ENCODE data around the gene SRP72. TPM values are rescaled to one million over a fixed set of nuclear protein-coding genes. Genes with fewer than 3 reads are reported as not detected.

SRP72 gene
- total and polyA plus RNA-seq, 2 donors (not counting 3 experiments of a cell fraction or from before 2014, with no cell fraction given), result 65.7 to 132 TPM

- Histone ChIP-seq H3K36me3 (ENCODE audit: control insufficient read depth in 2 of 2, extremely low read depth in 1 of 2, insufficient read depth in 2 of 2, low read length in 2 of 2) (no peaks in the 10 kb centered on the region), H3K27me3 (ENCODE audit: control insufficient read depth in 2 of 2, insufficient read depth in 2 of 2, low read length in 2 of 2) (peaks cover 6 to 9% of the 10 kb centered on the region in 2 experiments), H3K9me3 (replicated peaks; ENCODE audit: control insufficient read depth, insufficient read depth, low read length) (no peaks in the 10 kb centered on the region), H2AFZ (ENCODE audit: low read depth, low read length) (no peak overlapping the region), H3K4me1 (ENCODE audit: control insufficient read depth, extremely low read depth, insufficient read depth, low read length) (no peaks in the 10 kb centered on the region), H3K9me1 (replicated peaks; ENCODE audit: control insufficient read depth, extremely low read depth, insufficient read depth, low read length) (no peaks in the 10 kb centered on the region), H4K20me1 (replicated peaks; ENCODE audit: control insufficient read depth, extremely low read depth, insufficient read depth, low read length) (no peaks in the 10 kb centered on the region), H3K27ac (ENCODE audit: insufficient read depth, low read depth, low read length) (no peak overlapping the region), H3K4me3 (replicated peaks in 1 of 3; ENCODE audit: insufficient read depth in 1 of 3, low read depth in 1 of 3, low read length in 3 of 3) (no peak overlapping the region), H3K79me2 (ENCODE audit: control insufficient read depth, insufficient read depth, low read length) (no peaks in the 10 kb centered on the region), H3K4me2 (ENCODE audit: insufficient read depth, low read length) (no peak overlapping the region), H3K9ac (replicated peaks; ENCODE audit: extremely low read depth, insufficient read depth, low read length) (no peak overlapping the region)
- intact Hi-C loops (cut with micrococcal nuclease) (no loop called here), dilution Hi-C loops (cut with MboI; ENCODE audit: extremely low pct_ligation_motif_present, low sequenced_read_pairs) (no loop called here)
- FAIRE-seq (no peak), DNase-seq (ENCODE audit: low read depth, low spot score) (no peak)
- BruUV-seq (replicated peaks), result no TSS peak
- TF ChIP-seq CTCF (IDR thresholded peaks at IDR 0.05; ENCODE audit: extremely low read depth in 1 of 2, insufficient read depth in 1 of 2, low read depth in 1 of 2, low read length in 2 of 2), result no peak
- no peak for TF ChIP-seq EZH2 (IDR thresholded peaks at IDR 0.05; ENCODE audit: borderline replicate concordance, low read depth, low read length, severe bottlenecking)
- no peak for TF ChIP-seq MAX (IDR thresholded peaks at IDR 0.05; ENCODE audit: insufficient read depth, insufficient read length)
- no peak for TF ChIP-seq POLR2AphosphoS5 (IDR thresholded peaks at IDR 0.05; ENCODE audit: insufficient read depth, low read depth, low read length)
- no peak for TF ChIP-seq GATA2 (IDR thresholded peaks at IDR 0.05; ENCODE audit: insufficient read depth, insufficient read length, low read depth, low read length)
- no peak for TF ChIP-seq MYC (IDR thresholded peaks at IDR 0.05; ENCODE audit: low read depth, low read length)
- no peak for TF ChIP-seq FOS (IDR thresholded peaks at IDR 0.05; ENCODE audit: borderline replicate concordance, insufficient read depth, low read length)
- no peak for TF ChIP-seq POLR2A (IDR thresholded peaks at IDR 0.05; ENCODE audit: low read depth, low read length)
- no peak for TF ChIP-seq JUN (IDR thresholded peaks at IDR 0.05; ENCODE audit: borderline replicate concordance, insufficient read depth, insufficient read length, low read depth)
- POLR2A ChIA-PET, result interaction anchor here (0.8 kb wide), 1 partner anchor 22 kb away, joined by 6 read pairs; no protein-coding TSS in a partner anchor
- CTCF ChIA-PET, result no interaction called here
Observed at GRCh38 chr4:56552273-56552672, 84.9 kb downstream of the SRP72 start.

Other genes starting within 250 kb of the SRP72 start
- gene AASDH, start 80.1 kb upstream of the SRP72 start, total RNA-seq, result 6.9 and 9.5 TPM in 2 replicates
- gene AASDH, start 80.1 kb upstream of the SRP72 start, polyA plus RNA-seq, result 4.2 and 4.5 TPM in 2 replicates
- gene PPAT, start 32.0 kb upstream of the SRP72 start, total RNA-seq, result 21.8 and 25.5 TPM in 2 replicates
- 3.4 and 4.3 TPM in 2 replicates for gene PPAT, start 32.0 kb upstream of the SRP72 start, polyA plus RNA-seq
- gene PAICS, start 31.4 kb upstream of the SRP72 start, total RNA-seq, result 124 and 135 TPM in 2 replicates
- gene PAICS, start 31.4 kb upstream of the SRP72 start, polyA plus RNA-seq, result 73.8 and 85.9 TPM in 2 replicates
- gene ARL9, start 38.2 kb downstream of the SRP72 start, total RNA-seq, result 0.51 and 1.1 TPM in 2 replicates
- 0.40 and 0.62 TPM in 2 replicates for gene ARL9, start 38.2 kb downstream of the SRP72 start, polyA plus RNA-seq
- 0.62 and 5.8 TPM in 2 replicates for gene HOPX, start 213.7 kb downstream of the SRP72 start, total RNA-seq
- 2.3 and 3.8 TPM in 2 replicates for gene HOPX, start 213.7 kb downstream of the SRP72 start, polyA plus RNA-seq

All from endothelial cell of umbilical vein (primary cell).